HG03045 (cell line): Measurements from ENCODE around the gene CABP5.
"Not testable (repeated sequence)": the region's sequence is repeated elsewhere in the genome, so short reads cannot be mapped to it uniquely, and the experiment has no call there.

Source experiments
- ATAC-seq: cut with Tn5 transposase; IDR thresholded peaks from one replicate; pipeline ENCODE4 v1.9.1; 2021; ENCODE audit warnings: mild to moderate bottlenecking, moderate library complexity; ENCODE audit not compliant: unreplicated experiment

The CABP5 gene

DNA sequence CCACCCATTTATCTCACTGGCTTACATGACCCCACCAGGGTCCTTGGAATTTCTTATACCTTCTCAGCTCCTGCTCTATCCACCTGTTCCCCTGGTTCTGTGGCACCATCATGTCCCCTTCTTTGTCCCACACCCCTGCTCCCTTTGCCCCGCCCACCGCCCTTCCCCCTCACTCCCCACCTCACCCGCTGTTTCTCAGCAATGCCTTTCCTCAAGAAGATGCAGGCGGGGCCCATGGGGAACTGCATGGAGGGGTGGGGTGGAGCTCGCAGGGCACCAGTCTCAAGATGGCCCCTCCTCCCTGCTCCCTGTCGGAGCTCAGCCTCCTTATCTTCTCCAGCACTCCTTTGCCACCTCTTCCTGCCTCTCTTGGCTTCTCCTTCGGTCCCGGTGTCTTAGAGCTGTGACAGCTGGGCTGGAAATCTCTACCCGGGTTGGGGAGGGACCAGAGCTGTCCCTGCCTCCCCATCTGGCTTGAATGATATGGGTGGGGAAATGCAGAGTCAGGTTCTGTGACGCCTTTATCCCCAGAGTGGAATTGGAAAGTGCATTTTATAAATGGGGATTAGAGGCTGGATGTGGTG is at the start of gene CABP5:
TSS of gene CABP5 (minus strand) at position 405 of the 584 bp plus-strand sequence. CDS start at position 248, 157 bp downstream.
- no peak for ATAC-seq

GRCh38 chr19:48091111-48091718 is 47.3 kb upstream of the CABP5 start:
- not testable (repeated sequence) for ATAC-seq

GRCh38 chr19:48090281-48090802 is 46.5 kb upstream of the CABP5 start:
- no peak for ATAC-seq

DNA sequence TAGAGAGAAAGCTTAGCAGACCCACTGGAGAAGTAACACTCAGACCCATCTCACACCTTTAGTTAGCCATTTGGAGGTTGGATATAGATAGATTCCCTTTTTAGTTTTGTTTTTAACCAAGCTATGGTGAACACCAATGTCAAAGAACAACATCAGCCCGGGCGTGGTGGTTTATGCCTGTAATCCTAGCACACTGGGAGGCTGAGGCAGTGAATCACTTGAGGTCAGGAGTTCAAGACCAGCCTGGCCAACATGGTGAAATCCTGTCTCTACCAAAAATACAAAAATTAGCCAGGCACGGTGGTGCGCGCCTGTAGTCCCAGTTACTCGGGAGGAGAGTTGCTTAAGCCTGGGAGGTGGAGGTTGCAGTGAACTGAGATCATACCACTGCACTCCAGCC is 45.1 kb upstream of the CABP5 start:
- not testable (repeated sequence) for ATAC-seq

DNA sequence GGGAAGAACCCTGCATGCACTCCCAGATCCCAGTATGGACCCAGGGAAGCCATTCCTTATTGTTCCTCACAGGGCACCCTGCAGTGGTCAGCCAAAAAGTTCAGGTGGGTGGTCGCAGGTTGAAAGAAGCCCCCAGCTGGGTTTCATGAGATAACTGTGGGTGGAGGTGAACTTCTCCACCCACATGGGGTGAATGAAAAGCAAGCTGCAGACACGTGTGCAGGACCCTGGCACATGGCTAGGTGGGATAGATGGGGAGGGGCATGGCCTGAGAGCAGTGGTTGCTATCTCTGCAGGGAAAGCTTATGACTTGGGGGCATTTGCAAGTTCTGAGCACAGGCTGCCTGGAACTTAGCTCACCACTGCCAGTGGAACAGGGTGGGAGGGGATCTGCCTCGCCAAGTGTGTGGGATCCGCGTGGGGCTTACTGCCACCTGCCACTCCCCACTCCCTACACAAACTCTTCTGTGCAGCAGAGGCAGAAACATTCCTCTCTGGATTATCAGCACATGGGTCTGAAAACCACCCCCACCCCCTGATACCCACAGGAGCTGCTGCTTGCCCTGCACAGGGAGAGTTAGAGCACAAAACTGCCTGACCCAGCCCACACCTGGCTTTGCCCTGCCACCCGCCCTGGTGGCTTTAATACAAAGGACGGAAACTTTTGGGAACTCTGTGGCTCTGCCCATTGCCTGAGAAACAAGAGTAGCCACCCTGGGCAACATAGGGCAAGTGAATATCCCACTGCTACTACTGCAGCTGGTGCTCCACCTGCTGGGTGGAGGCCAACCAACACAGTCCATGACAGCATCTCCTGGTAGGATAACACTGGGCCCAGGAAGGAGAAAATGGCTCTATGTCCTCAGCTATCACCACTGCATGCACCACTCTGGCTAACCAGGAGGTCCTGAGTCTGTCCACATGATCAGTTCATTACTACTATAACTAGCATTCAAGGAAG is 42.3 kb upstream of the CABP5 start:
- ATAC-seq, result no peak

GRCh38 chr19:48085076-48085475 is 41.2 kb upstream of the CABP5 start:
- ATAC-seq, result no peak

GRCh38 chr19:48081106-48081505 is 37.2 kb upstream of the CABP5 start:
- no peak for ATAC-seq

- ATAC-seq, result not testable (repeated sequence)
Measured at GRCh38 chr19:48070177-48070769, 26.4 kb upstream of the CABP5 start.

GRCh38 chr19:48069435-48069834 is 25.6 kb upstream of the CABP5 start:
- no peak for ATAC-seq

DNA sequence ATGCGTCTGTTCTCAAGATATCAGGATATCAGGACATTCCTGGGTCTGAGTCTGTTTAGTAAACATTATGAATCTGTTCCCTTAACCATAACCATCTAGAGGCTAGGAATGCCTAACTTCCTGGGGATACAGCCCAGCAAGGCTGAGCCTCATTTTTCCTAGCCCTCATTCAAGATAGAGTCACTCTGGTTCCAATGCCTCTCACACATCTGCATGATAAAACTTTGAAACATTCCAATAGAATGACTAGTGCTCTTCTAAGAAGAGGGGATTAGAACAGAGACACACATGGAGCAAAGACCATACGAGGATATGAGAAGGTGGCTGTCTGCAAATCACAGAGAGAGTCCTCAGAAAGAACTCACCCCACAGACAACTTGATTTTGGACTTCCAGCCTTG is 20.6 kb upstream of the CABP5 start:
- ATAC-seq, result no peak

GRCh38 chr19:48061401-48062344 is 17.8 kb upstream of the CABP5 start:
- ATAC-seq, result no peak

DNA sequence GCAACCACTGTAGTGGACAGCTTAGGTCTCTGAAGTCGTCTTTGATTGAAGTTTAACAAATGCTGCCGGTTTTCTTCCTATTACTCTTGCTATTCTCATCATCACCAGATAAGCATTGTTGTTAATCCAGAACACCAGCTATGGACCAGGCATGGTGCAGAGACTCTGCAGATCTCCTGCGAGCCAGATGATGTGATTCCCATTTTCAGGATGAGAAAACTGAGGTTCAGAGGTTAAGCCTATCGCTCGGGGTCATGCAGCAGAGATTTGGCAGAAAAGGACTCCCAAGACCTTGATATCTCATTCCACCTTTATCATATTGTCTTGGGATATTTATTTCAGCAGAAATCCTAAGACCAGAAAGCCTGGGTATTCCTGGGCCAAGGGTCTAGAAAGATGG is 16.5 kb upstream of the CABP5 start:
- ATAC-seq, result no peak

DNA sequence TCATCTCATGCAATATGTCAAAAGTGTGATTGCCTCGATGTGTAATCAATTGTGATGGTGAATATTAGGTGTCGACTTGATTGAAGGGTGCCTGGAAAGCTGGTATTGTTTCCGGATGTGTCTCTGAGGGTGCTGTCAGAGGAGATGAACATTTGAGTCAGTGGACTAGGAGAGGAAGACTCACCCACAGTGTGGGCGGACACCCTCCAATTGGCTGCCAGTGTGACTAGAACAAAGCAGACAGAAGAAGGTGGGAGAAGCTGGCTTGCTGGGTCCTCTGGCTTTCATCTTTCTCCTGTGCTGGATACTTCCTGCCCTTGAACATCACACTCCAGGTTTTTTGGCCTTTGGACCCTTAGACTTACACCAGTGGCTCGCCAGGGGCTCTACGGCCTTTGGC is 15.5 kb upstream of the CABP5 start:
- no peak for ATAC-seq

DNA sequence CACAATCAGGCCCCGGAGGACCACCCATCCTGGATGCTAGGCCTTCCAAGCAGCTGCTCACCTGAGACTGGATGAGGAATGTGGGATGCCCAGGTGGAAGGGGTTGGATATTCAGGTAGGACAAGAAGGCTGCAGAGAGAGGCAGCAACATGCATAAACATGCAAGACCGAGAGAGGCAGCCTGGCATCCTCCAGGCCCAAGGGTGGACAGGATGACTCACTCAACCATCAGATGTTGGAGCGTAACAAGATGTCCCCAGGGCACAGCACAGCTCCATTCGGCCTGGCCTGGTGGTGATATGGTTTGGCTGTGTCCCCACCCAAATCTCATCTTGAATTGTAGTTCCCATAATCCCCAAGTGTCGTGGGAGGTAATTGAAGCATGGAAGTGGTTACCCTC is 10.0 kb upstream of the CABP5 start:
- no peak for ATAC-seq

- no peak for ATAC-seq
Measured at GRCh38 chr19:48053076-48053475, 9.2 kb upstream of the CABP5 start.

DNA sequence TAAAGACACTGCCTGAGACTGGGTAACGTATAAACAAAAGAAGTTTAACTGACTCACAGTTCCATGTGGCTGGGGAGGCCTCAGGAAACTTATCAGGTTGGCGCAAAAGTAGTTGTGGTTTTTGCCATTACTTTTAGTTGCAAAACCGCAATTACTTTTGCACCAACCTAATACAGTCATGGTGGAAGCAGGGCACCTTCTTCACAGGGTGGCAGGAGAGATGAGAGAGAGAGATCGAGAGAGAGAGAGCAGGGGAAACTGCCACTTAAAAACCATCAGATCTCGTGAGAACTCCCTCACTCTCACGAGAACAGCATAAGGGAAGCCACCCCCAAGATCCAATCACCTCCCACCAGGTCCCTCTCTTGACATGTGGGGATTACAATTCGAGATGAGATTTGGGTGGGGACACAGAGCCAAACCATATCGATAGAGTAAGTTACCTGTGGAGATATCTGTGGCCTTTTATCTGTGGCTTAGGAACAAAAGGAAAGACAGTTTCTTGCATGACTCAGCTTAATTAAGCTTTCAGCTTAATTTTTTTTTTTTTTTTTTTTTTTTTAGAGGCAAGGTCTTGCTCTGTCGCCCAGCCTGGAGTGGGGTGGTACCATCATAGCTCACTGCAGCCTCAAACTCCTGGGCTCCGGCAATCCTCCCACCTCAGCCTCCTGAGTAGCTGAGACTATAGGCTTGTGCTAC is 7.6 kb upstream of the CABP5 start:
- no peak for ATAC-seq

DNA sequence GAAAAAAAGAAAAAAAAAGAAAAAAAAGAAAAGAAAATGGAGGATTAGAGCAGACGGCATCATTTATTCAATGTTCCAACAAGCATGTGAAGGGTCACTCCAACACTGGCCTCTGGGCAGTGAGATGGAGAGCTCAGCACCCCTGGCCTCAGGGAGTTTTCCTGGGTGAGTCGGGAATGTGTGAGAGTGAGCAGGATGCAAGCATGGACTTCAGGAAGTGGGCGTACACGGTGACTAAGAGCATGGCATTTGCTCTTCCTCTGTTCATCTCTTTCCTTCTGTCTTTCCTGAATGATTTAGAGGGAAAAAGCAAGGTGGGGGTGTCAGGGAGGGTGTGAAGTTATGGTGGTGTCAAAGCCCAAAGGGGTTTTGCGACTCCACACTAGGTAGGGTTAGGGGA is 682 bp upstream of the CABP5 start:
- no peak for ATAC-seq

GRCh38 chr19:48041877-48042580 is 1.9 kb downstream of the CABP5 start:
- ATAC-seq, result no peak

DNA sequence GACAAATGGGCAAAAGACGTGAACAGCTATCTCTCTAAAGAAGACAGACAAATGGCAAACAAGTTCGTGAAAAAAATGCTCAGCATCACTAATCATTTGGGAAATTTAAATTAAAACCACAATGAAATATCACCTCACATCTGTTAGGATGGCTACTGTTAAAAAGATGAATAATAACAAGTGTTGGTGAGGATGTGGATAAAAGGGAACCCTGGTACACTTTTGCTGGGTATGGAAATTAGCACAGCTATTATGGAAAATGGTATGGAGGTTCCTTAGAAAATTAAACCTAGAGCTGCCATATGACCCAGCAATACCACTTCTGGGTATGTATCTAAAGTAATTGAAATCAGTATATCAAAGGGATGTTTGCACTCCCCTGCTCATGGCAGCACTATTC is 7.1 kb downstream of the CABP5 start:
- no peak for ATAC-seq
